ENCODE data around the gene DENND5B.
"Not testable (repeated sequence)": the region's sequence is repeated elsewhere in the genome, so short reads cannot be mapped to it uniquely, and the experiment has no call there.

DENND5B gene

DNA sequence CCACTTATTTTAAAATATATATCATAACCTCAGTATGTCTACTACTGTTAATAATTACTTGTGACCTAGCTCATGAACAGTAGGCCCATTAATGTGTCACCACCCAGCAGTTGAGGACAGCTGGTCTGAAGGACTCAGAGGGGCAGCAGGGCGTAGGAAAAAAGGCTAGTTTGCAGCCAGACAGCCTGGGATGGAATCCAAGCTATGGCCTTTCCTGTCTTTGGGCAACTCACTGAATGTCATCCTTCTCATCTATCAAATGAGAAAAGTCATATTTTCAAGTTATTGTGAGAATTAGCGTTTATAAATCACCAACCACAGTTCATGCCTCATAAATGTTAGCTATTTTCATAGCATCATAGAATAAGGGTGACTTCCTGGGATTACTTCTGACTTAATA is 12.3 kb downstream of the DENND5B start:
- H3K9me3 Mint-ChIP-seq = no peaks in the 10 kb centered on the region
- H3K36me3 Mint-ChIP-seq = peaks cover 5% of the 10 kb centered on the region
- peaks cover 48% of the 10 kb centered on the region for H3K4me1 Mint-ChIP-seq
- no peaks in the 10 kb centered on the region for H3K27me3 Mint-ChIP-seq
- H3K27ac Mint-ChIP-seq = no peak overlapping the region
- no peak for ATAC-seq
- no peak overlapping the region for H3K4me3 Mint-ChIP-seq

DNA sequence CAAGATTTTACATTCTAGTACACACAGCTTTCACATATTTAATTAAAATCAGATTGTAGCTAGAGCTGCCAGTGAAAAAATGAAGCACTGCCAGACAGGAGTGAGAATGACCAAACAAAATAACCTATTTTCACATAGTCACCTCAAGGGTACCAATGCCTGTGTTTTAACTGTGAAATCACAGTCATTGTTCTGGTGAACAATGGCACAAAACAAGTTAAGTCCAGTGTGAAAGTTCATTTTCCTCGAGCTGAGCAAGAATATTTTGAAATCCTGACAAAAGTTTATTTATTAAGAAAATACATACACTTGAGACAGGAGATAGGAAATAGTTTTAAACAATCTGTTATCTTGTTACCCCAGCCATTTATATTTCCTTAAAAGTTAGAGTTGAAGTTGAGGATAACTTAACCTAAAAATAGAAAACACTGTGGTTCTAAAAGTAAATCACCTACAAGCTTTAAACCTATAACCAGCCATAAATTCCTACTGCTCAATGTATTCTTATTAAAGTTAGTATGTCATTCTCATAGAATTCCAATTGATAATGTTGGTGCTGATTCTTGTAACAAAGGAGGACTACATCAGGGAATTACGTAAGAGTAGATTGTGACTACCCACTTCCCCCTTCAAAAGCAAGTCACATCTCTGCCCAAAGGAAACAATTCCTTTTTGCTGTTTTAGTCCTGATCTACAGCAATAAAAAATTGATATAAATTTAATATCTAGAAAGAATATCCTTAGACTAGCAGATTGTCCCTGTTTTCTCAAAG is 15.9 kb downstream of the DENND5B start:
- no peak for ATAC-seq
- H3K27me3 Mint-ChIP-seq = no peaks in the 10 kb centered on the region
- no peaks in the 10 kb centered on the region for H3K36me3 Mint-ChIP-seq
- H3K27ac Mint-ChIP-seq = peak overlapping the region; percentile 75
- H3K4me3 Mint-ChIP-seq = no peak overlapping the region
- peaks cover 53% of the 10 kb centered on the region for H3K4me1 Mint-ChIP-seq
- H3K9me3 Mint-ChIP-seq = no peaks in the 10 kb centered on the region

DNA sequence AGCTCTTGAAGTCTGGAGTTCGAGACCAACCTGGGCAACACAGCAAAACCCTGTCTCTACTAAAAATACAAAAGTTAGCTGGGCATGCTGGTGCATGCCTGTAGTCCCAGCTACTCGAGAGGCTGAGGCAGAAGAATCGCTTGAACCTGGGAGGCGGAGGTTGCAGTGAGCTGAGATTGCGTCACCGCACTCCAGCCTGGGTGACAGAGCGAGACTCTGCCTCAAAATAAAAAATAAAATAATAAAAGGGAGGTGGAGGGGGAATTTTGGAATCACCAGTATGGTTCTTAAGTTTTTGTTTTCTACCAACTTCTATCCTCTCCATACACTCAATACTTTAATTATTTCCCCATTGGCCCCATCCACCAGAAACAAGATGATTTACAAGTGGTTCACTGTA is 16.6 kb downstream of the DENND5B start:
- H3K36me3 Mint-ChIP-seq, H3K9me3 Mint-ChIP-seq, ATAC-seq, H3K27ac Mint-ChIP-seq, H3K27me3 Mint-ChIP-seq, H3K4me3 Mint-ChIP-seq: not testable (repeated sequence)
- H3K4me1 Mint-ChIP-seq = peaks cover 56% of the 10 kb centered on the region

DNA sequence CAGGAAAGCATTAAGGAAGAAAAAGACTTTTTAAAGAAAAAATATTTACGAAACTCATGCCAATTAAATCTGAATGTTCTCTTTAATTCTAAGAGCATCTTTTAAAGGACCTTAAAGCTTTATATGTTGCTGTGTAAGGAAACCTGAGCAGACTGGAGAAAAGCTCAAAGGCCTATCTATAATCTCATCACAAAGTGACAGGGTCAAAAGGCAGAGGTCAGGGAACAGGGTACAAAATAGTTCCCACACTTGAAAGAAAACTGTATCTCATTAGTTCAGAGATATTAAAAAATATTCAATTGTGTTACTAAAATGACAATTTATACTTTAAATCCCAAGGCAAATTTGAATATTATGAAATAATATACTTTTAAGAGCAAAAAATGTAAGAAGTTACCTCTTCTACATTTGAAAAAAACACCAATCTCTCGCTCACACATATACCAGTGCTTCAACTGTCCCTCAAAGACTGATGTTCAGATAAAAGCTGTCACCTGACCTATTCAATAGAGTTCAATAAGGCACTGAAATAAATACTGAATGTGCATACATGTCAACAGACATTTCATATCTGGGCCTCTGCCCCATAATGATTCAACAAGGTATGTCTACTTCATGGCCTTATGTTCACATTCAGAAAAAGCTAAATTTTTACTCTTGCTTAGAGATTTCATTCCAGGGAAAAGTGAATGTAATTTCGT is 17.9 kb downstream of the DENND5B start:
- Mint-ChIP-seq H3K9me3 (no peaks in the 10 kb centered on the region), H3K36me3 (no peaks in the 10 kb centered on the region), H3K4me3 (no peak overlapping the region), H3K27ac (peak overlapping the region; percentile 55), H3K27me3 (no peaks in the 10 kb centered on the region), H3K4me1 (peaks cover 61% of the 10 kb centered on the region)
- no peak for ATAC-seq

DNA sequence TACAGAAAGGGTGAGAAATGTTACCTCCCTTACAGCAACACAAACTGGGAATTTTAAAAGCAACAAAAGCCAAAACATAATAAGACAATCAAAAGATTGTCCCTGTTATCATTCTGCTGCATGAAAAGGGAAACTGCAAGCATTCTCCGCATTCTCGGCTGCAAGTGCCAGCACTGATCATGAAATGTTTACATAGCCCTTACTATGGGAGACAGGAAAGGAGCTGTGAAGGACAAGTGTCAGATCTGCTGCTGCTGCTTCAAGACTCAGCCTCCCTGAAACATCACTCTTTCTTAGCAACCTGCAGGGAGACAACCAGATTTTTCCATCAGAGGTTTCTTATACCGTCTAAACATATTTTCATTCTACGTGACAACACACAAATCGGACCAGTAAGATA is 20.1 kb downstream of the DENND5B start:
- ATAC-seq = no peak
- no peak overlapping the region for H3K27ac Mint-ChIP-seq
- no peak overlapping the region for H3K4me3 Mint-ChIP-seq

DNA sequence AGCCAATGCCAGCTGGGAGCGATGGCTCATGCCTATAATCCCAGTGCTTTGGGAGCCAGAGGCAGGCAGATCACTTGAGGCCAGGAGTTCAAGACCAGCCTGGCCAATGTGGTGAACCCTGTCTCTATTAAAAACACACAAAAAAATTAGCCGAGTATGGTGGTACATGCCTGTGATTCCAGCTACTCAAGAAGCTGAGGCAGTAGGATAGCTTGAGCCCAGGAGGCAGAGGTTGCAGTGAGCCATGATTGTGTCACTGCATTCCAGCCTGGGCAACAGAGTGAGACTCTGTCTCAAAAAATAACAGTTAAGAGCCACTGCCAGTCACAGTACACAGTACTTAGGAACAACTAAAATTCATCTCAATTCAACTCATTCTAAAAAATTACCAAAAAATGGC is 21.4 kb downstream of the DENND5B start:
- H3K27me3 Mint-ChIP-seq, H3K36me3 Mint-ChIP-seq, ATAC-seq, H3K4me3 Mint-ChIP-seq, H3K9me3 Mint-ChIP-seq: not testable (repeated sequence)
- H3K4me1 Mint-ChIP-seq = peaks cover 64% of the 10 kb centered on the region
- peak overlapping the region; percentile 22 for H3K27ac Mint-ChIP-seq

More for the DNA sequence above, 20.1 kb downstream of the DENND5B start:
- peaks cover 63% of the 10 kb centered on the region for H3K4me1 Mint-ChIP-seq
- no peaks in the 10 kb centered on the region for H3K27me3 Mint-ChIP-seq
- no peaks in the 10 kb centered on the region for H3K36me3 Mint-ChIP-seq
- no peaks in the 10 kb centered on the region for H3K9me3 Mint-ChIP-seq

DNA sequence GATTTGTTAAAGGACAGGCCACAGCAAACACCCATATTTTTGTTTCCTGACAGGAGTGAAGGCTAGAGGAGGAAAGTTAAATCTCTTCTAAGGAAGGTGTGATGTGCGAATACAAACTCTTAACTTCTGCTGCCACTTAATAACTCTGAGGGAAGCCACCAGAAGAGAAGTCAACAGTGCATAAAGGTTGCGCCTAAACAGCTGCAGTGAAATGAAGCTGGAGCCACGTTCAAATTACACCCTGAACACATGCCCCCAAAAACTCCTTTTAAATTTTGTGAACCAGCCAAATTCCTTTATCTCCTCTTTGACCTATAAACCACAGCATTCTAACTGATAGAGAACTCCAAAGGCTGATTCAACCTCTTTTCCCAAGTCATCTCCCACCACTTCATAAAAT is 22.4 kb downstream of the DENND5B start:
- no peak for ATAC-seq
- H3K27me3 Mint-ChIP-seq = no peaks in the 10 kb centered on the region
- H3K36me3 Mint-ChIP-seq = peaks cover 6% of the 10 kb centered on the region
- H3K4me3 Mint-ChIP-seq = no peak overlapping the region
- H3K4me1 Mint-ChIP-seq = peaks cover 59% of the 10 kb centered on the region
- H3K27ac Mint-ChIP-seq = peak overlapping the region; percentile 77
- H3K9me3 Mint-ChIP-seq = no peaks in the 10 kb centered on the region

DNA sequence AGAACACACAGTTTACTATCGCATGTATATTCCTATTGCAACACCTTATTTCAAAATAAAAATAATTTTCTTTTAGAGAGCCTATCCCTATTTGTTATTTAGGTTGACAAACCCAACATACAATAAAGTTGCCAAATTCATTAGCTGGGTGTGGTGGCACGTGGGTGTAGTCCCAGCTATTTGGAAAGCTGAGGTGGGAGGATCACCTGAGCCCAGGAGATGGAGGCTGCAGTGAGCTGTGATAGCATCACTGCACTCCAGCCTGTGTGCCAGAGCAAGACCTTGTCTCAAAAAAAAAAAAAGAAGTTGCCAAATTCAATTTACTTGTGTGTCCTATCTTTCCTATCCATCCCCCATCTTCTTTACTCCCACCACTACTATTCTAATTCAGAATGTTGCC is 23.9 kb downstream of the DENND5B start:
- no peak overlapping the region for H3K4me3 Mint-ChIP-seq
- H3K4me1 Mint-ChIP-seq = peaks cover 55% of the 10 kb centered on the region
- H3K36me3 Mint-ChIP-seq = peaks cover 6% of the 10 kb centered on the region
- H3K9me3 Mint-ChIP-seq = no peaks in the 10 kb centered on the region
- no peak for ATAC-seq
- no peaks in the 10 kb centered on the region for H3K27me3 Mint-ChIP-seq
- H3K27ac Mint-ChIP-seq = no peak overlapping the region

DNA sequence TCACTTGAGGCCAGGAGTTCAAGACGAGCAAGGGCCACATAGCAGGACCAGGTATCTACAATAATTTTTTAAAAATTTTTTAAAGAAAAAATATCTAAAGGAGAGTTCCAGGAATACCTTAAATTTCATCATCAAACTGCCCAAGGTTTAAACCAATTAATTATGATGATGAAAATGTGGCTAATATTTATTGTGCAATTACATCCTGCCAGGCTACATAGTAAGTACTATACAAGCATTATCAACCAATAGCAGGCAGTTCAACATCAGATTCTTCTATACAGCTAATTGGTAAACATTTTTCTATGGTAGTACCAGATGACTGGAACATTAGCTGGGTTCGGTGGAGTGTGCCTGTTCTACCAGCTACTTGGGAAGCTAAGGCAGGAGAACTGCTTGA is 24.4 kb downstream of the DENND5B start:
- no peak for ATAC-seq
- peaks cover 55% of the 10 kb centered on the region for H3K4me1 Mint-ChIP-seq

DNA sequence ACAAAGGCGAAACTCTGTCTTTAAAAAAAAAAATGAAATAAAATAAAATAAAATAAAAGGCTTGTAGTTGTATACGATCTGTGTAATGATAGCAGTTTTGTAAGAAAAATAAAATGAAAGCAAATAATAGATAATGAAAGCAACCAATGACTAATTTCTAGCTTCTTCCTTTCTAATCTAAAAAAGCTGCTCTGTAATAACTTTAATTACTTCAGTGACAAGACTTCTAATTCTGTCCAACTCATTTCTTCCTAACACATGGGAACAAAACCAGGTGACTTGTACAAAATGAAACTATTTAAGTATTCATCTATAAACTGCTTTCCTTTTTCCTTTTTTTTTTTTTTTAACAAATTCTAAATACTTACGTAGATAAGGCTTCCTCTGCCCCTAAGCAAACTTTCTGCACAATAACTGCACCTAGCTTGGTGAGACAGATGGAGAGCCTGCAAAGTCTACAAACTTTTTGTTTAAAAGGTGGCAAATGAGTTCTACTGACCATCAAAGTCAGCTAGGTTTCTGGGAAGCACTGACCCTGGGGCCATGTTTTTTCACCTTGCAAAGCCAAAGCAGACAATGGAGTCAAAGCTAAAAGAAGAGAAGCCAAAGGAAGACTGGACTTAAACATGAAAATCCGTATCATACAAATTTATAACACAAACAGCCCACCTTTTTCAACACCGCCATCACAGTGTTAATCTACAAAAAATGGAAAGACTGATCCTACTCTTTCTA is 28.2 kb downstream of the DENND5B start:
- Mint-ChIP-seq H3K9me3 (peaks cover 6% of the 10 kb centered on the region), H3K27ac (no peak overlapping the region), H3K4me3 (no peak overlapping the region), H3K27me3 (no peaks in the 10 kb centered on the region), H3K4me1 (peaks cover 57% of the 10 kb centered on the region), H3K36me3 (peaks cover 23% of the 10 kb centered on the region)
- ATAC-seq = no peak

More for the DNA sequence above, 24.4 kb downstream of the DENND5B start:
- Mint-ChIP-seq H3K36me3 (peaks cover 6% of the 10 kb centered on the region), H3K27me3 (no peaks in the 10 kb centered on the region), H3K9me3 (no peaks in the 10 kb centered on the region), H3K4me3 (no peak overlapping the region), H3K27ac (no peak overlapping the region)

DNA sequence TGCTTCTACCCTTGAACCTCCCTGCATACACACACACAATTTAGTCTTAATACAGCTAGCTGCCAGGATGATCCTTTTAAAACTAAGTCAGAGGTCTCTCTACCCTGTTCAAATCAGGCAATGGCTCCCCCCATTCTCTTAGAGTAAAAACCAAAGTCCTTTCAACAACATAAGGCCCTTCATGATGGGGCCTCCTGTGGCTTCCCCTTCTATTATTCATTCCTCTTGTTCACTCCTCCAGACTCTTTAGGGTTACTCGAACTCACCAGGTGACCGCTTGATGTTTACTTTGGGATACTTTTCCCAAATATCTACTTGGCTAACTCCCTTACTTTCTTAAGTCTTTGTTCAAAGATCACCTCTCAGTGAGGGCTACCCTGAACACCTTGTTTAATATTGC is 30.4 kb downstream of the DENND5B start:
- peaks cover 6% of the 10 kb centered on the region for H3K9me3 Mint-ChIP-seq
- H3K27ac Mint-ChIP-seq = peak overlapping the region; percentile 7
- peaks cover 23% of the 10 kb centered on the region for H3K36me3 Mint-ChIP-seq
- H3K4me1 Mint-ChIP-seq = peaks cover 49% of the 10 kb centered on the region
- ATAC-seq = no peak
- no peak overlapping the region for H3K4me3 Mint-ChIP-seq
- H3K27me3 Mint-ChIP-seq = no peaks in the 10 kb centered on the region

DNA sequence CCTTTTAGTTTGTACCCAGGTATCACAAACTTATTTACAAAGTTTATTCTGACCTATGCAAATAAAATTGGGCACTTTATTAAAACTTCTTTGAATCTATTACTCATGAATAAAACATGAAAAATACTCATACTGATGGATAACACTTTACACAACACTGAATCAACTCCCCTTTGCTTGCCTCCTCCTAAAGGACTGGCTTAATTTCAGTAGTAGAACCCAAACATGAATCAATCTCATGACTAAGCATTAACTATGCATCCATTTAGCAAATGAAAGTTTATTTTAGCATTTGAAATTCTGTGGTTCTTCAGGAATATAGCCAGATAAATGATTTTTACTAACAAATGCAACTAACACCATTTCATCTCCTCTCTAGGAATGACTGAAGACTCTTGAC is 32.4 kb downstream of the DENND5B start:
- Mint-ChIP-seq H3K4me1 (peaks cover 48% of the 10 kb centered on the region), H3K4me3 (no peak overlapping the region), H3K27me3 (no peaks in the 10 kb centered on the region), H3K9me3 (peaks cover 10% of the 10 kb centered on the region), H3K27ac (no peak overlapping the region), H3K36me3 (peaks cover 26% of the 10 kb centered on the region)
- ATAC-seq = no peak

DNA sequence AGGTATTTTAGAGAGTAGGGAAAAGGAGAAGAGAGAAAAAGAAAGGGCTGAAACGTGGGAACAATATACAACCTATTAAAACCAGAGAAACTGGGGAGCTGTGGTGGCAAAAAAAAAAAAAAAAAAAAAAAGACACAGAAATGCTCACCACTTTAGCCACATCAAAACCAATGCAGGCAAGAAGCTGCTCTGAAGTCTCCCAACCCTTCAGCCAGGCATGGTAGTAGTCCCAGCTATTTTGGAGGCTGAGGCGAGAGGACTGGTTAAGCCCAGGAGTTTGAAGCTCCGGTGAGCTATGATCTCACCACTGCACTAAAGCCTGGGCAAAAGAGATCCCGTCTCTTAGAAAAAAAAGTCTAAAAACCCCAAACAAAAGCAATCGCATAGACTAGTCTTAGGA is 33.2 kb downstream of the DENND5B start:
- no peak for ATAC-seq

DNA sequence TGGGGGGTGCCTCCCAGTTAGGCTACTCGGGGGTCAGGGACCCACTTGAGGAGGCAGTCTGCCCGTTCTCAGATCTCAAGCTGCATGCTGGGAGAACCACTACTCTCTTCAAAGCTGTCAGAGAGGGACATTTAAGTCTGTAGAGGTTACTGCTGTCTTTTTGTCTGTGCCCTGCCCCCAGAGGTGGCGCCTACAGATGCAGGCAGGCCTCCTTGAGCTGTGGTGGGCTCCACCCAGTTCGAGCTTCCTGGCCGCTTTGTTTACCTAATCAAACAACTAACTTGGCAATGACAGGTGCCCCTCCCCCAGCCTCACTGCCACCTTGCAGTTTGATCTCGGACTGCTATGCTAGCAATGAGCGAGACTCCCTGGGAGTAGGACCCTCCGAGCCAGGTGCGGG is 35.5 kb downstream of the DENND5B start:
- Mint-ChIP-seq H3K4me1 (peaks cover 41% of the 10 kb centered on the region), H3K9me3 (peaks cover 15% of the 10 kb centered on the region), H3K36me3 (peaks cover 31% of the 10 kb centered on the region)
- ATAC-seq, H3K27ac Mint-ChIP-seq, H3K4me3 Mint-ChIP-seq, H3K27me3 Mint-ChIP-seq: not testable (repeated sequence)

More for the DNA sequence above, 33.2 kb downstream of the DENND5B start:
- Mint-ChIP-seq H3K36me3 (peaks cover 30% of the 10 kb centered on the region), H3K27me3 (no peaks in the 10 kb centered on the region), H3K4me3 (no peak overlapping the region), H3K4me1 (peaks cover 49% of the 10 kb centered on the region), H3K27ac (no peak overlapping the region), H3K9me3 (peaks cover 15% of the 10 kb centered on the region)

DNA sequence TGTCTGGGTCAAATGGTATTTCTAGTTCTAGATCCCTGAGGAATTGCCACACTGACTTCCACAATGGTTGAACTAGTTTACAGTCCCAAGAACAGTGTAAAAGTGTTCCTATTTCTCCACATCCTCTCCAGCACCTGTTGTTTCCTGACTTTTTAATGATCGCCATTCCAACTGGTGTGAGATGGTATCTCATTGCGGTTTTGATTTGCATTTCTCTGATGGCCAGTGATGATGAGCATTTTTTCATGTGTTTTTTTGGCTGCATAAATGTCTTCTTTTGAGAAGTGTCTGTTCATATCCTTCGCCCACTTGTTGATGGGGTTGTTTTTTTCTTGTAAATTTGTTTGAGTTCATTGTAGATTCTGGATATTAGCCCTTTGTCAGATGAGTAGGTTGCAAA is 40.3 kb downstream of the DENND5B start:
- H3K36me3 Mint-ChIP-seq = peaks cover 15% of the 10 kb centered on the region
- H3K27ac Mint-ChIP-seq, H3K9me3 Mint-ChIP-seq, ATAC-seq, H3K4me3 Mint-ChIP-seq, H3K27me3 Mint-ChIP-seq: not testable (repeated sequence)
- peaks cover 37% of the 10 kb centered on the region for H3K4me1 Mint-ChIP-seq
